Erythroblast (primary cell): ENCODE data around the gene BMERB1.

Experiments used
- GATA1 ChIP-seq: IDR thresholded peaks from 2 replicates; pipeline ENCODE4 v1.6.1; 2011; ENCODE audit warnings: low read depth, mild to moderate bottlenecking, control low read depth, low read length, moderate library complexity
- POLR2A ChIP-seq: IDR thresholded peaks from 2 replicates; pipeline ENCODE4 v1.6.1; 2011; ENCODE audit warnings: mild to moderate bottlenecking, low read length

GRCh38 chr16:15604460-15605440 lies 170.4 kb downstream of the BMERB1 start:
- TF ChIP-seq POLR2A (peak; percentile 48), GATA1 (no peak)
